HG02852 (cell line): ENCODE results near the gene INSM1.
A peak's percentile ranks its signal among the peaks of the same experiment; 100 is the strongest.
"Not testable (repeated sequence)": the region's sequence is repeated elsewhere in the genome, so short reads cannot be mapped to it uniquely, and the experiment has no call there.

Source experiments
- ATAC-seq: cut with Tn5 transposase; IDR thresholded peaks from one replicate; pipeline ENCODE4 v1.9.1; 2021; ENCODE audit warnings: mild to moderate bottlenecking, moderate library complexity; ENCODE audit not compliant: unreplicated experiment

INSM1 gene

GRCh38 chr20:20367575-20368417, at the start of gene INSM1:
TSS of gene INSM1 (plus strand) at chr20:20368104. CDS start at chr20:20368268, 164 bp downstream.
- ATAC-seq = peak; percentile 7

- ATAC-seq = no peak
These were observed 49.3 kb upstream of the INSM1 start for GRCh38 chr20:20318365-20319161.

GRCh38 chr20:20321134-20321533, 46.8 kb upstream of the INSM1 start:
- ATAC-seq = no peak

GRCh38 chr20:20321917-20322316, 46.0 kb upstream of the INSM1 start:
- no peak for ATAC-seq

- no peak for ATAC-seq
These were observed 45.0 kb upstream of the INSM1 start for GRCh38 chr20:20322912-20323311.

GRCh38 chr20:20327746-20328145, 40.2 kb upstream of the INSM1 start:
- no peak for ATAC-seq

GRCh38 chr20:20329564-20329963, 38.3 kb upstream of the INSM1 start:
- ATAC-seq = no peak

GRCh38 chr20:20331156-20331555, 36.7 kb upstream of the INSM1 start:
- ATAC-seq = no peak

- no peak for ATAC-seq
These were observed 36.1 kb upstream of the INSM1 start for GRCh38 chr20:20331817-20332216.

- ATAC-seq = peak; percentile 13
These were observed 34.0 kb upstream of the INSM1 start for GRCh38 chr20:20333866-20334265.

- peak; percentile 98 for ATAC-seq
These were observed 33.4 kb upstream of the INSM1 start for GRCh38 chr20:20334489-20334888.

- ATAC-seq = no peak
These were observed 29.7 kb upstream of the INSM1 start for GRCh38 chr20:20338133-20338730.

GRCh38 chr20:20340443-20340842, 27.5 kb upstream of the INSM1 start:
- ATAC-seq = no peak

GRCh38 chr20:20341371-20341770, 26.5 kb upstream of the INSM1 start:
- ATAC-seq = no peak

- ATAC-seq = no peak
These were observed 25.8 kb upstream of the INSM1 start for GRCh38 chr20:20342066-20342465.

GRCh38 chr20:20343932-20344331, 24.0 kb upstream of the INSM1 start:
- ATAC-seq = no peak

- ATAC-seq = no peak
These were observed 23.4 kb upstream of the INSM1 start for GRCh38 chr20:20344476-20344875.

GRCh38 chr20:20353576-20353975, 14.3 kb upstream of the INSM1 start:
- no peak for ATAC-seq

GRCh38 chr20:20355503-20355902, 12.4 kb upstream of the INSM1 start:
- ATAC-seq = not testable (repeated sequence)

GRCh38 chr20:20358801-20359200, 9.1 kb upstream of the INSM1 start:
- no peak for ATAC-seq

GRCh38 chr20:20359628-20360027, 8.3 kb upstream of the INSM1 start:
- ATAC-seq = no peak

- peak; percentile 62 for ATAC-seq
These were observed 7.4 kb upstream of the INSM1 start for GRCh38 chr20:20360464-20360863.
